SK-N-SH (cell line): Measurements from ENCODE around the gene VAMP5. TPM values are rescaled to one million over a fixed set of nuclear protein-coding genes. Genes with fewer than 3 reads are reported as not detected.

Source experiments
- CTCF ChIA-PET: fragments of 300-600, 350-600 bp; formaldehyde crosslinking; extraction: SDS; loops from one replicate; lab custom pipeline; 2021; lab: Yijun Ruan, JAX
- POLR2A ChIA-PET: fragments of 350-600 bp; sonication (Branson Sonifier 250); formaldehyde crosslinking; extraction: SDS; loops from one replicate; lab custom pipeline; 2020; ENCODE audit warnings: antibody characterized with exemption, inconsistent platforms; lab: Yijun Ruan, JAX
- DNase-seq: peaks from one replicate; pipeline ENCODE4 v3.0.0; 2012
- H2AFZ ChIP-seq: fragments of 200-600 bp; sonication (generic); 2 replicates; pipeline ENCODE4 v1.8.1; 2016; ENCODE audit warnings: antibody characterized with exemption, mild to moderate bottlenecking, low read depth
- H3F3A ChIP-seq: fragments of 200-600 bp; sonication (generic); replicated peaks from 2 replicates; pipeline ENCODE3; 2016; ENCODE audit warnings: antibody characterized with exemption, mild to moderate bottlenecking; ENCODE audit not compliant: insufficient read depth
- H3K27ac ChIP-seq, 2 experiments: fragments of 200-500 bp in 1 of 2; fragments of 200-600 bp in 1 of 2; sonication (Bioruptor generic) in 1 of 2; sonication (generic), shearing (Covaris generic) in 1 of 2; 2 replicates each; pipeline versions ENCODE4 v1.5.1 to v1.6.1; 2014 to 2016; ENCODE audit warnings: low read depth in 2 of 2, inconsistent platforms in 1 of 2, low read length in 1 of 2, mild to moderate bottlenecking in 1 of 2, mixed read lengths in 1 of 2
- H3K27me3 ChIP-seq: fragments of 200-600 bp; sonication (generic), shearing (Covaris generic); 2 replicates; pipeline ENCODE4 v1.6.1; 2016; ENCODE audit warnings: mixed run types; ENCODE audit not compliant: insufficient read depth
- H3K36me3 ChIP-seq, 2 experiments: fragments of 200-500 bp in 1 of 2; fragments of 200-600 bp in 1 of 2; sonication (Bioruptor generic) in 1 of 2; sonication (generic) in 1 of 2; replicated peaks in 1 of 2; 2 replicates each; pipeline versions ENCODE3 to v1.5.1; 2014 to 2016; ENCODE audit warnings: low read length in 1 of 2, mild to moderate bottlenecking in 1 of 2; ENCODE audit not compliant: insufficient read depth in 2 of 2, control insufficient read depth in 1 of 2
- H3K4me1 ChIP-seq, 2 experiments: fragments of 200-500 bp in 1 of 2; fragments of 200-600 bp in 1 of 2; sonication (Bioruptor generic) in 1 of 2; sonication (generic), shearing (Covaris generic) in 1 of 2; 2 replicates each; pipeline versions ENCODE4 v1.5.1 to v1.6.1; 2014 to 2016; ENCODE audit warnings: low read depth in 1 of 2, low read length in 1 of 2, mixed run types in 1 of 2; ENCODE audit not compliant: insufficient read depth in 2 of 2, control insufficient read depth in 1 of 2
- H3K4me2 ChIP-seq: fragments of 200-600 bp; sonication (generic), shearing (Covaris generic); 2 replicates; pipeline ENCODE4 v1.6.1; 2017; ENCODE audit warnings: mixed run types
- H3K4me3 ChIP-seq, 2 experiments: fragments of 200-500 bp in 1 of 2; fragments of 200-600 bp in 1 of 2; sonication (Bioruptor generic) in 1 of 2; sonication (generic), shearing (Covaris generic) in 1 of 2; 2 replicates each; pipeline versions ENCODE4 v1.5.1 to v1.8.1; 2014 to 2016; ENCODE audit warnings: low read depth in 2 of 2, inconsistent platforms in 1 of 2, low read length in 1 of 2, mild to moderate bottlenecking in 1 of 2, mixed read lengths in 1 of 2, moderate library complexity in 1 of 2
- H3K79me2 ChIP-seq: fragments of 200-600 bp; sonication (generic); 2 replicates; pipeline ENCODE4 v1.8.1; 2017; ENCODE audit warnings: mild to moderate bottlenecking; ENCODE audit not compliant: insufficient read depth
- H3K9ac ChIP-seq: fragments of 200-600 bp; sonication (generic); 2 replicates; pipeline ENCODE4 v1.6.1; 2017; ENCODE audit warnings: mixed run types
- H3K9me2 ChIP-seq: fragments of 200-600 bp; sonication (generic); 2 replicates; pipeline ENCODE4 v1.6.1; 2017; ENCODE audit warnings: mixed run types
- H3K9me3 ChIP-seq: fragments of 200-600 bp; sonication (generic); 2 replicates; pipeline ENCODE4 v1.6.1; 2017; ENCODE audit warnings: mixed run types, mild to moderate bottlenecking, moderate library complexity
- H4K20me1 ChIP-seq: fragments of 200-600 bp; sonication (generic); 2 replicates; pipeline ENCODE4 v1.6.1; 2017; ENCODE audit warnings: mild to moderate bottlenecking, mixed run types; ENCODE audit not compliant: insufficient read depth
- CHD2 ChIP-seq: fragments of 150-350 bp; IDR thresholded peaks from 2 replicates; pipeline ENCODE4 v1.6.1; 2018; ENCODE audit warnings: low read length; ENCODE audit not compliant: partially characterized antibody
- CTCF ChIP-seq: fragments of 200-600 bp; sonication (generic); IDR thresholded peaks from 2 replicates; pipeline ENCODE4 v1.6.1; 2017; ENCODE audit warnings: antibody characterized with exemption, mild to moderate bottlenecking, moderate library complexity
- EZH2phosphoT487 ChIP-seq: fragments of 200-600 bp; sonication (generic); IDR thresholded peaks from 2 replicates; pipeline ENCODE4 v1.6.1; 2017; ENCODE audit warnings: low read depth, mixed run types, mild to moderate bottlenecking, antibody characterized with exemption, moderate library complexity, borderline replicate concordance
- GATA2 ChIP-seq: sonication (generic); formaldehyde crosslinking; IDR thresholded peaks from 2 replicates; pipeline ENCODE4 v1.5.0; 2020; ENCODE audit warnings: mild to moderate bottlenecking, missing genetic modification reagents
- MAX ChIP-seq: IDR thresholded peaks from 2 replicates; pipeline ENCODE4 v1.4.0; 2012; ENCODE audit warnings: low read depth
- MEF2A ChIP-seq: IDR thresholded peaks from 2 replicates; pipeline ENCODE4 v1.4.0; 2012; ENCODE audit warnings: low read depth, borderline replicate concordance
- MXI1 ChIP-seq: IDR thresholded peaks from 2 replicates; pipeline ENCODE4 v1.6.1; 2012; ENCODE audit warnings: mild to moderate bottlenecking, low read depth, low read length, improper control_type of control experiment
- PBX3 ChIP-seq: IDR thresholded peaks from 2 replicates; pipeline ENCODE4; 2012
- POLR2AphosphoS5 ChIP-seq: IDR thresholded peaks from 2 replicates; pipeline ENCODE4 v1.6.1; 2012; ENCODE audit warnings: low read depth, low read length
- RFX5 ChIP-seq: IDR thresholded peaks from 2 replicates; pipeline ENCODE4 v1.6.1; 2012; ENCODE audit warnings: mild to moderate bottlenecking, improper control_type of control experiment, low read length
- SIN3A ChIP-seq: IDR thresholded peaks from 2 replicates; pipeline ENCODE4 v1.6.1; 2012; ENCODE audit warnings: low read depth, mild to moderate bottlenecking, low read length, moderate library complexity, borderline replicate concordance
- SMC3 ChIP-seq: IDR thresholded peaks from 2 replicates; pipeline ENCODE4 v1.6.1; 2012; ENCODE audit warnings: low read depth, low read length, improper control_type of control experiment
- TCF12 ChIP-seq: IDR thresholded peaks from 2 replicates; pipeline ENCODE4 v1.4.0; 2012
- USF1 ChIP-seq: IDR thresholded peaks from 2 replicates; pipeline ENCODE4 v1.4.0; 2012; ENCODE audit warnings: low read depth, borderline replicate concordance
- WGBS: methylation state at CpG from one replicate; pipeline ENCODE4 v1.1.6; 2017; ENCODE audit warnings: low lambda C conversion rate; 5-methylcytosine and 5-hydroxymethylcytosine counted together
- polyA plus RNA-seq, 3 experiments: library from polyadenylated mRNA; depleted of rRNA; stranded (reverse); fragments of >200 nt; gene quantifications; 2 replicates each; pipeline ENCODE4 v1.2.3, GENCODE V29; 2012

VAMP5 gene
- polyA plus RNA-seq, 1 of the 3 experiments (the other 2 are of a cell fraction): 12.0 TPM

GRCh38 chr2:85578243-85579180 is 5.7 kb upstream of the VAMP5 start:
- POLR2A ChIA-PET: interaction anchor here (1.1 kb wide), 1 partner anchor 26 kb away, joined by 3 read pairs; no protein-coding TSS in a partner anchor
- TF ChIP-seq TCF12: no peak
- TF ChIP-seq CTCF: no peak
- no peak for TF ChIP-seq GATA2
- TF ChIP-seq MEF2A: no peak
- no peak for TF ChIP-seq SIN3A
- TF ChIP-seq MXI1: no peak
- no peak for TF ChIP-seq RFX5
- TF ChIP-seq PBX3: no peak
- TF ChIP-seq, all 33 proteins: peak for 0
- Histone ChIP-seq H4K20me1 (no peaks in the 10 kb centered on the region), H3F3A (no peaks in the 10 kb centered on the region), H3K4me1 (no peaks in the 10 kb centered on the region), H3K4me2 (no peak overlapping the region), H3K9me2 (no peaks in the 10 kb centered on the region), H3K27ac (no peak overlapping the region), H3K9ac (no peak overlapping the region), H3K9me3 (no peaks in the 10 kb centered on the region), H2AFZ (no peak overlapping the region), H3K4me3 (no peak overlapping the region), H3K79me2 (no peaks in the 10 kb centered on the region), H3K27me3 (no peaks in the 10 kb centered on the region), H3K36me3 (no peaks in the 10 kb centered on the region)
- CTCF ChIA-PET: interaction anchor here (0.8 kb wide), 1 partner anchor 188 kb away, joined by 4 read pairs; no protein-coding TSS in a partner anchor
- 77% methylated on average over 16 of the region's 19 CpGs for WGBS
- no peak for DNase-seq

- no peaks in the 10 kb centered on the region; a peak in 1 of 4 replicates for H3K4me1 ChIP-seq
- no peak overlapping the region for H3K4me3 ChIP-seq
- ChIA-PET POLR2A (interaction anchor here (1.1 kb wide), 1 partner anchor 25 kb away, joined by 3 read pairs; no protein-coding TSS in a partner anchor), CTCF (interaction anchor here (1.6 kb wide), 1 partner anchor 9 kb away, joined by 3 read pairs; no protein-coding TSS in a partner anchor)
- H3K27ac ChIP-seq: no peak overlapping the region
- TF ChIP-seq MAX (no peak), CHD2 (no peak), POLR2AphosphoS5 (no peak), USF1 (no peak), RFX5 (no peak), SMC3 (no peak), MXI1 (no peak), EZH2phosphoT487 (no peak)
- H4K20me1 ChIP-seq: no peaks in the 10 kb centered on the region
- H3K36me3 ChIP-seq: no peaks in the 10 kb centered on the region
- H3K27me3 ChIP-seq: no peaks in the 10 kb centered on the region
- DNase-seq: no peak
- H2AFZ ChIP-seq: no peak overlapping the region
- 79% methylated on average over 5 of the region's 6 CpGs for WGBS
- no peaks in the 10 kb centered on the region for H3K9me2 ChIP-seq
- H3K79me2 ChIP-seq: no peaks in the 10 kb centered on the region
- H3K4me2 ChIP-seq: no peak overlapping the region
- H3F3A ChIP-seq: no peaks in the 10 kb centered on the region
- H3K9ac ChIP-seq: no peak overlapping the region
- H3K9me3 ChIP-seq: no peaks in the 10 kb centered on the region
Measured at GRCh38 chr2:85579266-85579935, 4.8 kb upstream of the VAMP5 start.
